ENCODE data around the gene YY1. TPM values are rescaled to one million over a fixed set of nuclear protein-coding genes. Genes with fewer than 3 reads are reported as not detected.
A peak's percentile ranks its signal among the peaks of the same experiment; 100 is the strongest.
"Not testable (repeated sequence)": the region's sequence is repeated elsewhere in the genome, so short reads cannot be mapped to it uniquely, and the experiment has no call there.

Gene YY1
- total and polyA plus RNA-seq, 2 donors from 2014 or later, result 34.2 to 60.4 TPM

GRCh38 chr14:100306101-100306997, 67.4 kb downstream of the YY1 start, which contains the start of gene SLC25A29:
Gene SLC25A29, minus strand, starts transcription at chr14:100306444. Its CDS starts 212 bp downstream, at chr14:100306232.
- FAIRE-seq, result no peak
- TF ChIP-seq CTCF (IDR thresholded peaks at IDR 0.05; ENCODE audit: borderline replicate concordance, extremely low read depth, insufficient read depth), result no peak
- Histone ChIP-seq H3K9me3 (ENCODE audit: control insufficient read depth in 2 of 3, insufficient read depth in 1 of 3, low read length in 3 of 3) (no peaks in the 10 kb centered on the region), H3K4me3 (ENCODE audit: low read length in 3 of 3) (peak within 1 kb of the TSS; percentile 61 to 76 (median 69)), H3K27ac (ENCODE audit: low read depth in 2 of 2, low read length in 2 of 2) (peak within 1 kb of the TSS; percentile 76 to 89), H3K4me1 (ENCODE audit: control insufficient read depth in 2 of 3, insufficient read depth in 2 of 3, low read depth in 1 of 3, low read length in 3 of 3) (peaks cover 0 to 20% (median 0%) of the 10 kb centered on the region in 3 donors), H3K9ac (ENCODE audit: low read length in 3 of 3) (peak within 1 kb of the TSS; percentile 33 to 78 (median 77)), H3K36me3 (ENCODE audit: control insufficient read depth in 2 of 3, insufficient read depth in 3 of 3, low read length in 3 of 3) (no peaks in the 10 kb centered on the region), H3K27me3 (ENCODE audit: control insufficient read depth, insufficient read depth, low read length) (no peaks in the 10 kb centered on the region)
- intact Hi-C loops (cut with DNase I), result no loop called here
- DNase-seq, result peak; percentile 91 to 97 (median 94)

GRCh38 chr14:100306998-100307765, 68.2 kb downstream of the YY1 start:
- H3K9me3 ChIP-seq (ENCODE audit: control insufficient read depth in 2 of 3, insufficient read depth in 1 of 3, low read length in 3 of 3), result no peaks in the 10 kb centered on the region
- FAIRE-seq (no peak), DNase-seq (peak in 3 of 5 donors; percentile 39 to 60 (median 48))
- H3K27ac ChIP-seq (ENCODE audit: low read depth in 2 of 2, low read length in 2 of 2), result peak overlapping the region; percentile 71 to 77
- peak overlapping the region; percentile 61 to 76 (median 69) for H3K4me3 ChIP-seq (ENCODE audit: low read length in 3 of 3)
- H3K4me1 ChIP-seq (ENCODE audit: control insufficient read depth in 2 of 3, insufficient read depth in 2 of 3, low read depth in 1 of 3, low read length in 3 of 3), result peaks cover 0 to 20% (median 0%) of the 10 kb centered on the region in 3 donors
- no peaks in the 10 kb centered on the region for H3K27me3 ChIP-seq (ENCODE audit: control insufficient read depth, insufficient read depth, low read length)
- H3K36me3 ChIP-seq (ENCODE audit: control insufficient read depth in 2 of 3, insufficient read depth in 3 of 3, low read length in 3 of 3), result no peaks in the 10 kb centered on the region
- TF ChIP-seq CTCF (IDR thresholded peaks at IDR 0.05; ENCODE audit: borderline replicate concordance, extremely low read depth, insufficient read depth), result no peak
- intact Hi-C loops (cut with DNase I), result no loop called here
- H3K9ac ChIP-seq (ENCODE audit: low read length in 3 of 3), result peak overlapping the region; percentile 33 to 78 (median 77)

GRCh38 chr14:100307766-100308426, 69.0 kb downstream of the YY1 start:
- no peak for FAIRE-seq
- TF ChIP-seq CTCF (IDR thresholded peaks at IDR 0.05; ENCODE audit: borderline replicate concordance, extremely low read depth, insufficient read depth), result no peak
- Histone ChIP-seq H3K27me3 (ENCODE audit: control insufficient read depth, insufficient read depth, low read length) (no peaks in the 10 kb centered on the region), H3K4me3 (ENCODE audit: low read length in 3 of 3) (peak overlapping the region; percentile 28 to 76 (median 69)), H3K4me1 (ENCODE audit: control insufficient read depth in 2 of 3, insufficient read depth in 2 of 3, low read depth in 1 of 3, low read length in 3 of 3) (peaks cover 0 to 20% (median 0%) of the 10 kb centered on the region in 3 donors), H3K27ac (ENCODE audit: low read depth in 2 of 2, low read length in 2 of 2) (peak overlapping the region; percentile 37 to 71), H3K9ac (ENCODE audit: low read length in 3 of 3) (peak overlapping the region in 2 of 3 donors; percentile 77 to 78), H3K36me3 (ENCODE audit: control insufficient read depth in 2 of 3, insufficient read depth in 3 of 3, low read length in 3 of 3) (no peaks in the 10 kb centered on the region), H3K9me3 (ENCODE audit: control insufficient read depth in 2 of 3, insufficient read depth in 1 of 3, low read length in 3 of 3) (no peaks in the 10 kb centered on the region)
- intact Hi-C loops (cut with DNase I), result no loop called here
- DNase-seq, result no peak

- H3K9ac ChIP-seq (ENCODE audit: low read length in 3 of 3); DNase-seq; H3K27me3 ChIP-seq (ENCODE audit: control insufficient read depth, insufficient read depth, low read length); intact Hi-C loops (cut with DNase I); FAIRE-seq; H3K4me3 ChIP-seq (ENCODE audit: low read length in 3 of 3); H3K36me3 ChIP-seq (ENCODE audit: control insufficient read depth in 2 of 3, insufficient read depth in 3 of 3, low read length in 3 of 3); H3K27ac ChIP-seq (ENCODE audit: low read depth in 2 of 2, low read length in 2 of 2); H3K9me3 ChIP-seq (ENCODE audit: control insufficient read depth in 2 of 3, insufficient read depth in 1 of 3, low read length in 3 of 3): not testable (repeated sequence)
- H3K4me1 ChIP-seq (ENCODE audit: control insufficient read depth in 2 of 3, insufficient read depth in 2 of 3, low read depth in 1 of 3, low read length in 3 of 3), result peaks cover 0 to 20% (median 0%) of the 10 kb centered on the region in 3 donors
Observed at GRCh38 chr14:100308427-100308792, 69.5 kb downstream of the YY1 start.
